Measurements from ENCODE around the gene ARFGAP3.
"Not testable (repeated sequence)": the region's sequence is repeated elsewhere in the genome, so short reads cannot be mapped to it uniquely, and the experiment has no call there.

Gene ARFGAP3

DNA sequence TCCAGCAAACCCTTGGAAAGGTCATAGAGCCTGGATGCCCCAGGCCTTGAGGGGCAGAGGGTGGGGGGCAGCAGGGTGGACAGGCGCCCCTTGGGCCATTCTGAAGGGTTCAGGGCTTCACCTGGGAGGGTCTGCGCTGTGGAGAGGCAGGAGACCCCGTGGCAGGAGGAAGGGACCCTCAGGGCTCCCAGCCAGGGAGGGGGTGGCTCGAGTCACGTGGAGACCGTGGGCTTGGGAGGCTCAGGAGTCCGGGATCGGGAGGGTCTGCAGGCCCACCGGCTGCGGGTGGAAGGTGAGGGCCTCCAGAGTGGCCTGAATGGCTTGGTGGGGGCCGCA lies 87.9 kb downstream of the ARFGAP3 start:
- no peaks in the 10 kb centered on the region for H3K36me3 Mint-ChIP-seq (ENCODE audit: low read depth)
- H3K27me3 Mint-ChIP-seq: no peaks in the 10 kb centered on the region
- H3K27ac Mint-ChIP-seq: no peak overlapping the region
- no peaks in the 10 kb centered on the region for H3K9me3 Mint-ChIP-seq
- H3K4me3 Mint-ChIP-seq: no peak overlapping the region
- H3K4me1 Mint-ChIP-seq (ENCODE audit: low read depth): peaks cover 6% of the 10 kb centered on the region

DNA sequence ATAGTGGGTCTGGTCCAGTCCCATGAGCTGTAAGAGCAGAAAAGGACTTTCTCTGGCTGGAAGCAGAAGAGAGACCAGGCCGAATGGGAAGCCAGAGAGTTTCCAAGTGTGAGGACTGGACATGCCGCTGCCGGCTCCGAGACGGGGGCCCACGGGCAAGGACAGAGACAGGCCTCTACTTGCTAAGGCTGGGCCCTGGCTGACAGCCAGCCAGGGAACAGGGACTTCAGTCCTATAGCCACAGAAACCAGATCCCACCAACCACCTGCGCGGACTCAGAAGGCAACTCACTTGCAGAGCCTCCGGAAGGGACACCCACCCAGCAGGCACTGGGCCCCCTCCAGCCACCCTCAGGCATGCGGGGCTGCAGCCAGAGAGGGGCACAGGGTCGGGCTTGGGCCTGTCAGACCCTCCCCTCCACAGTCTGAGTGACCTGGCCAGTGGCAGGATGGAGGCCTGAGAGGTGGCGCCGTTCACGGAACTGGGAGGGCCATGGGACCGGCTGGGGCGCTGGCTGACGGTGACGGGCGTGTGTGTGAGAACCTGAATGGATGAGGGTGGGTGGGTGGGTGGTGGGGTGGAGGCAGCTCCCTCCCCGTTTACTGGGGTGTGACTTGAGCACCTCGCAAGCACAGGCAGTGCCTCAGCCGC lies 88.6 kb downstream of the ARFGAP3 start:
- H3K4me3 Mint-ChIP-seq: no peak overlapping the region
- H3K36me3 Mint-ChIP-seq (ENCODE audit: low read depth): no peaks in the 10 kb centered on the region
- no peaks in the 10 kb centered on the region for H3K9me3 Mint-ChIP-seq
- H3K27me3 Mint-ChIP-seq: no peaks in the 10 kb centered on the region
- H3K4me1 Mint-ChIP-seq (ENCODE audit: low read depth): peaks cover 6% of the 10 kb centered on the region
- no peak overlapping the region for H3K27ac Mint-ChIP-seq

DNA sequence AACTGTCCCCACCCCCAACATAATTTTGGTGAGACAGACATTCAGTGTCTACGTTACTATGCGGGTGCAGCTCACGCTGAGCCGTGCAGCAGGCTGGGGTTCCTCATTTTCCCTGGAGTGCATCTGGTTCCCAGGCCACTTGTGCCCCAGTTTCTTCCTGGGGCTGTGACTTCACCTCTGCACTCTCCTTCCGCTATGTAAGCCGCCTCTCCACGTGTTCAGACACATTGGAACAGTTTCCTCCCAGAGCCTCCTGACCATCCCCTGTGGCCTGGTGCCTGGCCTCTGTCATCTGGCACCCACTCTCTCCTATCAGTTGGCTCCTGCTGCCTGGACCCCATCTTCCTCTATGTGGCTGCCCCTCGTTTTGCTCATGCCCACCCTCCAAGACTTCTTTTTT lies 90.2 kb downstream of the ARFGAP3 start:
- Mint-ChIP-seq H3K36me3 (ENCODE audit: low read depth) (no peaks in the 10 kb centered on the region), H3K27me3 (no peaks in the 10 kb centered on the region), H3K9me3 (no peaks in the 10 kb centered on the region), H3K27ac (no peak overlapping the region), H3K4me3 (no peak overlapping the region), H3K4me1 (ENCODE audit: low read depth) (peaks cover 6% of the 10 kb centered on the region)

DNA sequence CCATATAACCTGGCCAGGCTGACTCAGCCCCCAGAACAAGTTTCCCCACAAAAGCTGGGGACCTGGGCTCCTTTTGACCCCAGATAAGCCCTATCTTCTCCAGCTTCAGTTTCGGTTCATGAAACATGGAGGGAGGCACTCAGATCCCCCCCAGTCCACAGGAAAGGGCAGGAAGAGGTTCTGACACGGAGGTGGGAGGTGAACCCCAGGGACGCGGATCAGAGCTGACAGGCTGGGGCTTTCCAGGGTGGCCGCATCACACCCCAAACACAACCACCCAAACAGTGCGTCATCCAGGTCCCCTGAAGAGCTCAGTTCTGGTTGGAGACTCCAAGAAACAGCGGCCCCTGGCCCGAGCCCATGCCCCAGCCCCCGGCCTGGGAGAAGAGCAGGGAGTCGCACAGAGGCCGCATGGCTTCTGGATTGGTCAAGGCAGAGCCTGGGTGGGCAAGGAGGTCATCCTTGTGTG lies 92.1 kb downstream of the ARFGAP3 start:
- Mint-ChIP-seq H3K27me3 (no peaks in the 10 kb centered on the region), H3K4me3 (no peak overlapping the region), H3K36me3 (ENCODE audit: low read depth) (no peaks in the 10 kb centered on the region), H3K4me1 (ENCODE audit: low read depth) (peaks cover 4% of the 10 kb centered on the region), H3K9me3 (no peaks in the 10 kb centered on the region), H3K27ac (no peak overlapping the region)

DNA sequence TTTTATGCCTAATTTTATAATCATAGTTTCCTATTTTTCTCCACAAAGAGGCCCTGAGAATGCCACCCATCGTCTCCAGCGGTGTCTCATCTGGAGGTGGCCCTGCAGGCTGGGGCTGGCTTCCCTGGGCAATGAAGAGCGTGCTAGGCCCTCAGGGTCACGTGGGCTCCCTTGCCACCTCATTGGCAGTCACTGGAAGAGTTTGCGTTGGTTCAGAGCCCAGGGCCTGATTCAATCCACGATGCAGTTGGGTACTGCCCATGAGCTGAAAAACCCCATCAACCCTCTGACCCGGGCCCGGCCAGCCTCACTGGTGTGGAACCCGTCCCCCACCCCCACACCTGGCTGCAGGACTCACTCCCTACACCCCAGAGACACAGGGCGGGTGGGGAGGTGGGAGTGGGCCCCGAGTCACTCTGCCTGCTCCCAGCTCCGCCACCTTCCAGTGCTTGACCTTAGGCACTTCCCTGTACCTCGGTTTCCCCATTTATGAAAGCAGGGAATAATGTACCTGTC lies 93.0 kb downstream of the ARFGAP3 start:
- no peaks in the 10 kb centered on the region for H3K4me1 Mint-ChIP-seq (ENCODE audit: low read depth)
- H3K9me3 Mint-ChIP-seq: no peaks in the 10 kb centered on the region
- H3K27me3 Mint-ChIP-seq: no peaks in the 10 kb centered on the region
- no peak overlapping the region for H3K27ac Mint-ChIP-seq
- H3K4me3 Mint-ChIP-seq: no peak overlapping the region
- no peaks in the 10 kb centered on the region for H3K36me3 Mint-ChIP-seq (ENCODE audit: low read depth)

DNA sequence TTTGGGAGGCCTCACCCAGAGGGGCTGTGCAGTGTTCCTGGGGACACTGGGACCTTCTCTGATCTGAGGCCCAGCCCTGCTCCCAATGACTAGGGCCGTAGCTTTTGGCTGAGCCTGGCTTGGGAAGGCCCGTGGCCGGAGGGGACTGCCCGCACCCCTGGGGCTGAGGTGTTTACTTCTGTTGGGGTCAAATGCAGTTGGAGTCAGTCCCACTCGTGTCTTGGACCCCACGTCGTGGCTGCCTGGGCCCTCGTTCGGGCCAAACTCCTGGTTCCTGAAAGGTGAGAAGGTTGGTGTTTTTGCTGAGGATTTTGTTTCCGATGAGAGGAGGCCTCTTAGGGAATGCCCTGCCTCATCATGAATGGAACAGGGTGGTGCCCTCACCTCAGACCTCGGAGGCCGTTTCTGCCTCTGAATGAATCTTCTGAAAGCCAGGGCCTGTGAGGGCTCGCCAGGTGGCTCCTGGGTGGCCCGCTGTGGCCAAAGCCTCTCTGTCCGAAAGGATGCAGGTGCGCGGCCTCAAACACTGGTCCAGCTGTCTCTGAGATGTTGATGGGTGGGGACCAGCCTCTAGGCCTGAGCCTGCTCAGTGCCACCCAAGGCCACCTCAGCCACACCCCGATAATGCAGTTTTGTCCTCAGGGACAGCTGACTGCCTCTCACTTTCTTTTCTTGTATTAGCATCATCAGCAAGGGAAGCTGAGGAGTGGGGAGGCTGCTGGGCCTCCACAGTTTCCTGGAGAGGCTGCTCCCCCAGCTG lies 96.1 kb downstream of the ARFGAP3 start:
- Mint-ChIP-seq H3K4me3 (no peak overlapping the region), H3K36me3 (ENCODE audit: low read depth) (no peaks in the 10 kb centered on the region), H3K27me3 (no peaks in the 10 kb centered on the region), H3K9me3 (no peaks in the 10 kb centered on the region), H3K4me1 (ENCODE audit: low read depth) (no peaks in the 10 kb centered on the region), H3K27ac (no peak overlapping the region)

DNA sequence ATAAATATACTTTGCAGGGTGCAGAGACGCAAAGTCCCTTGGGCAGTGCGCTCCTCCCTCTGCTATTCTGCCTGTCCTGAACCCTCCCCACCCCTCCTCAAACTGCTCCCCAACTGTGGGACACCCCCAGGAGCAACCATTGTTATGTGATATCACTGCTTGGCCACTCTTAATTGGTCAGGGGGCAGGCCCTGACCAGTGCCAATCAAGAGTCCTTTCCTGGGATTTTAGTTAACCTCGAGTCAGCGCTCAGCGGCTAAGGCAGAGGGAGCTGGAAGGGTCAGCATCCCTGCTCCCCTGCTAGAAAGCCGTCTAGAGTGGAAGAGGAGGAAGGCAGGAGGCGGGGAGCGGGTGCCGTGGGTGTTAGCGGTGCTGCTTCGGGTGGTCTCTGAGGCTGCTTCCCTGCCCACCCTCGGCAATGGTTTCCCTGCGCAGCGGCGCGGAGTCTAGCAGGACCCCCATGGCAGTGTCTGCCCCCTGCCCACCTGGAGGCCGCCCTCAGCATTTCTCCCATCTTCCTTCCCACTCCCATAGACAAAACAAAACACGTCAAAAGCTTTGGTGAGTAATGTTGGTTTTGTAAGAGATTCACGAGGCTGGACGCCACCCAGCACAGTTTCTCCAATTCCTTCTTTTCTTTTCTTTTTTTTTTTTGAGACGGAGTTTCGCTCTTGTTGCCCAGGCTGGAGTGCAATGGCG lies 98.0 kb downstream of the ARFGAP3 start:
- no peaks in the 10 kb centered on the region for H3K36me3 Mint-ChIP-seq (ENCODE audit: low read depth)
- H3K27me3 Mint-ChIP-seq: no peaks in the 10 kb centered on the region
- H3K9me3 Mint-ChIP-seq: no peaks in the 10 kb centered on the region
- H3K4me1 Mint-ChIP-seq (ENCODE audit: low read depth): no peaks in the 10 kb centered on the region
- no peak overlapping the region for H3K27ac Mint-ChIP-seq
- no peak overlapping the region for H3K4me3 Mint-ChIP-seq

DNA sequence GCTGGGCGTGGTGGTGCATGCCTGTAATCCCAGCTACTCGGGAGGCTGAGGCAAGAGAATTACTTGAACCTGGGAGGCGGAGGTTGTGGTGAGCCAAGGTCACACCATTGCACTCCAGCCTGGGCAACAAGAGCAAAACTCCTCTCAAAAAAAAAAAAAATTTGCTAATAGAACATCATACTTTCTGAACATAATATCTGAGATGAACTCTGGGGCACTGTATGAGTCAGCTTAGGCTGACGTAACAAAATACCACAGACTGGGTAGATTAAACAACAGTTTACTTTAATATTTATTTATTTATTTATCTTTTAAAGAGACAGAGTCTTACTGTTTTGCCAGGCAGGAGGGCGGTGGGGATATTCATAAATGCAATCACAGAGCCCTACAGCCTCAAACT lies 101.5 kb downstream of the ARFGAP3 start:
- not testable (repeated sequence) for H3K9me3 Mint-ChIP-seq, H3K27me3 Mint-ChIP-seq, H3K27ac Mint-ChIP-seq

DNA sequence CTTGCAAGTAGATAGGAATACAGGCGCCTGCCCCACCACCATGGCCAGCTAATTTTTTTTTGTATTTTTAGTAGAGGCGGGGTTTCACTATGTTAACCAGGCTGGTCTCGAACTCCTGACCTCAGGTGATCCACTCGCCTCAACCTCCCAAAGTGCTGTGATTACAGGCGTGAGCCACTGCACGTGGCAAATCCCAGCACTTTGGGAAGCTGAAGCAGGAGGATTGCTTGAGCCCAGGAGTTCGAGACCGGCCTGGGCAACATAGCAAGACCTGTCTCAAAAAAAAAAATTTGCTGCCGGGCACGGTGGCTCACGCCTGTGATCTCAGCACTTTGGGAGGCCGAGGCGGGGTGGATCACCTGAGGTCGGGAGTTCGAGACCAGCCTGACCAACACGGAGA lies 102.0 kb downstream of the ARFGAP3 start:
- not testable (repeated sequence) for H3K36me3 Mint-ChIP-seq (ENCODE audit: low read depth); H3K4me1 Mint-ChIP-seq (ENCODE audit: low read depth); H3K4me3 Mint-ChIP-seq; H3K27me3 Mint-ChIP-seq; H3K9me3 Mint-ChIP-seq; H3K27ac Mint-ChIP-seq

More for the DNA sequence above, 101.5 kb downstream of the ARFGAP3 start:
- H3K36me3 Mint-ChIP-seq (ENCODE audit: low read depth); H3K4me3 Mint-ChIP-seq; H3K4me1 Mint-ChIP-seq (ENCODE audit: low read depth): not testable (repeated sequence)

DNA sequence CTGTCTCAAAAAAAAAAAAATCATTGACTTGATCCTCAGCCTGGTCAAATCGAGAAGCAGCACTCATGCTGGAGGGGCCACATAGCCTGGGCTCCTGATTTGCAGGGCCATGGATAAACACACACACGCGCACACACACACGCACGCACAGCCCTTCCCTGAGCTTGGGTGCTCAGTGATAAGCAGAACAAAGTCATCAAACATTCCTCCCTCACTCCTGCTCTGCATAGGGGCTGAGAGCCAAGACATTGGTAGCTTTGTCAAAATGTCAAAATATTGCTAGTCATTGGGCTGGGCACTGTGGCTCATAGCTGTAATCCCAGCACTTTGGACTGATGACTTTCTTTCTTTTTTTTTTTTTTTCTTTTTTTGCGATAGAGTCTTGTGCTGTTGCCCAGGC lies 102.4 kb downstream of the ARFGAP3 start:
- Mint-ChIP-seq H3K9me3 (no peaks in the 10 kb centered on the region), H3K27ac (no peak overlapping the region)

DNA sequence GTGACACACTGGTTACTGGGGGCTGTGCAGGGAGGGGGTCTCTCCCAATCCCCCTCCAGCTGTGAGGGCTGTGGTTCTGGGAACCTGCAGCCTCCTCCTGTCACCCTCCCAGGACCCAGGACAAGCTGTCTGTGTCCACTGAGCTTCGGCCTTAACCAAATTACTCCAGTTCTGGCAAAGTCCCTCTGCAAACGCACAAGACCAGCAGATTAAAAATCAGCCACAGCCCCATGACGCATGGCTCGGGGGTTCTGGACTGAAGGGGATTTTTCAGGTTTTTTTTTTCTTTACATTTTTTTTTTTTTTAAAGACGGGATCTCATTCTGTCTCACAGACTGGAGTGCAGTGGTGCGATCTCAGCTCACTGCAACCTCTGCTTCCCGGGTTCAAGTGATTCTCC lies 104.2 kb downstream of the ARFGAP3 start:
- Mint-ChIP-seq H3K36me3 (ENCODE audit: low read depth) (no peaks in the 10 kb centered on the region), H3K4me1 (ENCODE audit: low read depth) (peaks cover 2% of the 10 kb centered on the region), H3K27ac (no peak overlapping the region), H3K27me3 (no peaks in the 10 kb centered on the region), H3K9me3 (no peaks in the 10 kb centered on the region), H3K4me3 (no peak overlapping the region)

More for the DNA sequence above, 102.4 kb downstream of the ARFGAP3 start:
- Mint-ChIP-seq H3K4me1 (ENCODE audit: low read depth) (peaks cover 2% of the 10 kb centered on the region), H3K27me3 (no peaks in the 10 kb centered on the region), H3K4me3 (no peak overlapping the region), H3K36me3 (ENCODE audit: low read depth) (no peaks in the 10 kb centered on the region)

DNA sequence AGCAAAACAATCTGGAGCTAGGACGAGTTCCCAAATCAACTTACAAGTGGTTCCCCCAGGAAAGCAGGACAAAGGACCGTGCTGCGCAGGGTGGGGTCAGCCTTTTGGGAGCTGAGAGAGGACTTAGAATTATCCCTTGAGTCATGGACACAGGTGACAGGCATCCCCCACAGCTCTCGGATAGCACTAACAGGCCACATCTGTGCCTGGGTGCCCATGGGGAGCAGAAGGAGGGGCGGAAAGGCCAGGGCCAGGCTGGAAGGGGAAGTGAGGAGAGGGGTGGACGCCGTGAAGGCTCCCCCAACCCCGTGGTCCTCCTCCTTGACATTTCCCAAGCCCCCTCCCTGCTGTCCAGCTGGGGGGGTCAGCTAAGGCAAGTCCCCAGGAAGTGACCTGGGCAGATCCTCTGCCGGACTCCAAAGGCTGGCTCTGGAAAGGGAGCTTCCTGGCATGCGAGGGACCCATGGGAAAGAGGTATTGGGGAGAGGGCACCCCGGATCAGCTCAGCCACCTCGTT lies 104.8 kb downstream of the ARFGAP3 start:
- Mint-ChIP-seq H3K36me3 (ENCODE audit: low read depth) (no peaks in the 10 kb centered on the region), H3K4me3 (no peak overlapping the region), H3K9me3 (no peaks in the 10 kb centered on the region), H3K4me1 (ENCODE audit: low read depth) (peaks cover 2% of the 10 kb centered on the region), H3K27ac (no peak overlapping the region), H3K27me3 (no peaks in the 10 kb centered on the region)

DNA sequence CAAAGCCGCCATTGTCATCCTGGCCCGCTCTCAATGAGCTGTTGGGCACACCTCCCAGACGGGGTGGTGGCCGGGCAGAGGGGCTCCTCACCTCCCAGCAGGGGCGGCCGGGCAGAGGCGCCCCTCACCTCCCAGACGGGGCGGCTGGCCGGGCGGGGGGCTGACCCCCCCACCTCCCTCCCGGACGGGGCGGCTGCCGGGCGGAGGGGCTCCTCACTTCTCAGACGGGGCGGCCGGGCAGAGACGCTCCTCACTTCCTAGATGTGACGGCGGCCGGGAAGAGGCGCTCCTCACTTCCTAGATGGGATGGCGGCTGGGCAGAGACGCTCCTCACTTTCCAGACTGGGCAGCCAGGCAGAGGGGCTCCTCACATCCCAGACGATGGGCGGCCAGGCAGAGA lies 106.7 kb downstream of the ARFGAP3 start:
- not testable (repeated sequence) for H3K9me3 Mint-ChIP-seq; H3K27ac Mint-ChIP-seq; H3K27me3 Mint-ChIP-seq; H3K4me3 Mint-ChIP-seq; H3K4me1 Mint-ChIP-seq (ENCODE audit: low read depth); H3K36me3 Mint-ChIP-seq (ENCODE audit: low read depth)

DNA sequence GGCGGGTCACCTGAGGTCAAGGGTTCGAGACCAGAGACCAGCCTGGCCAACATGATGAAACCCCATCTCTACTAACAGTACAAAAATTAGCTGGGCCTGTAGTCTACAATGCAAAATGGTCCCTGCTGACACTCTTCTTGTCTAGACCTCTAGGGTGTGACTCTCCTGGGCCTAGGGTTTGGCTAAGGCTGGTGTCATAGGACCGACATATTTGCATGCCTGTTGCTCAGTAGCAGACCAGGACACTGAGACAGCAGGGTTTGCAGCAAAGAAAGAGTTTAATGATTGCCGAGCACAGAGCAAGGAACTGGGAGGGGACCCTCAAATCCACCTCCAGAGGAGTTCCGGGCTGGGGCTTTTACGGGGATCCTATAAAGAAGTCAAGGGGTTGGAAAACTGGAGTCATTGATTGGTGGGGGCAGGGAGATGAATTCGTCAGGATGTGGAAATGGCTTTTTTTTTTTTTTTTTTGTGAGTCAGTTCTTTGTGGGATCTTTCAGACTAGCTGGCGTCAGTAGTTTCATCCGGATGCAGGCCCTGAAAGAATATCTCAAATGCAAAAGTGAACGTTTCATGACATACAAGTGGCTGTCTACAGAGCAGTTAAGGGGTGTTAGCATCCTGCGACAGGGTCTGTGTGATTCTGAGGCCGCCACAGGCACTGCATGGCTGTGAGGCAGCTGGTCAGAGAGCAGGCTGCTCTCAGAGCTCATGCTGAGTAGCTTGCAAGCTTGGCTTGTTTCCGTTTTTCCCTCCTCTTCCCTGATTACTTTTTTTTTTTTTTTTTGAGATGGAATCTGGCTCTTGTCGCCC lies 109.2 kb downstream of the ARFGAP3 start:
- no peak overlapping the region for H3K27ac Mint-ChIP-seq
- no peak overlapping the region for H3K4me3 Mint-ChIP-seq
- H3K4me1 Mint-ChIP-seq (ENCODE audit: low read depth): peaks cover 2% of the 10 kb centered on the region
- H3K36me3 Mint-ChIP-seq (ENCODE audit: low read depth): no peaks in the 10 kb centered on the region
- no peaks in the 10 kb centered on the region for H3K27me3 Mint-ChIP-seq
- H3K9me3 Mint-ChIP-seq: no peaks in the 10 kb centered on the region

Measured in stimulated activated naive CD8-positive, alpha-beta T cell treated with anti-CD3 and anti-CD28 coated beads, Interleukin-15, Interleukin-2, amounts not matched to agents 100 ng/mL and 50 ng/mL, for 24 hours (primary cell).